Endothelial cell of umbilical vein (primary cell): ENCODE measurements around the gene ALOX12. TPM values are rescaled to one million over a fixed set of nuclear protein-coding genes. Genes with fewer than 3 reads are reported as not detected.
"Not testable (repeated sequence)": the region's sequence is repeated elsewhere in the genome, so short reads cannot be mapped to it uniquely, and the experiment has no call there.

ENCODE experiments used
- BruUV-seq: library from RNA; stranded (reverse); fragments of 400-500 nt; replicated peaks from 2 replicates; lab custom pipeline; 2021; lab: Mats Ljungman, UMichigan
- CTCF ChIA-PET: fragments of 300-600, 350-600 bp; sonication (Branson Sonifier 250); formaldehyde crosslinking; loops from one replicate; lab custom pipeline; 2021; ENCODE audit warnings: antibody characterized with exemption, inconsistent platforms; lab: Charles Lee
- POLR2A ChIA-PET: fragments of 300-600, 350-600 bp; sonication (Branson Sonifier 250); formaldehyde crosslinking; loops from one replicate; lab custom pipeline; 2021; ENCODE audit warnings: antibody characterized with exemption, inconsistent platforms; lab: Charles Lee
- DNase-seq: peaks from one replicate; pipeline ENCODE4 v3.0.0-alpha.2; 2011; ENCODE audit warnings: low read depth, low spot score
- FAIRE-seq: peaks from 2 replicates; lab custom pipeline; 2011; peaks lifted over from hg19 to GRCh38; lab: Jason Lieb, UNC
- H2AFZ ChIP-seq: 2 replicates; pipeline ENCODE4 v1.6.0; 2012; ENCODE audit warnings: low read depth, low read length, control low read depth, inconsistent platforms
- H3K27ac ChIP-seq: 2 replicates; pipeline ENCODE4 v1.5.1; 2011; ENCODE audit warnings: low read depth, mild to moderate bottlenecking, control low read depth, low read length, moderate library complexity; ENCODE audit not compliant: insufficient read depth
- H3K27me3 ChIP-seq, 2 experiments: 2 replicates each; pipeline versions ENCODE4 v1.6.0 to v1.6.1; 2011; ENCODE audit warnings: low read length in 2 of 2, mixed read lengths in 1 of 2; ENCODE audit not compliant: control insufficient read depth in 2 of 2, insufficient read depth in 2 of 2
- H3K36me3 ChIP-seq, 2 experiments: 2 replicates in 1 of 2; 3 replicates in 1 of 2; pipeline ENCODE4 v1.5.1; 2011; ENCODE audit warnings: low read length in 2 of 2, mild to moderate bottlenecking in 1 of 2, moderate library complexity in 1 of 2; ENCODE audit not compliant: control insufficient read depth in 2 of 2, insufficient read depth in 2 of 2; ENCODE audit errors: extremely low read depth in 1 of 2
- H3K4me1 ChIP-seq: 3 replicates; pipeline ENCODE4 v1.5.1; 2011; ENCODE audit warnings: mild to moderate bottlenecking, low read length; ENCODE audit not compliant: control insufficient read depth, insufficient read depth; ENCODE audit errors: extremely low read depth
- H3K4me2 ChIP-seq: 2 replicates; pipeline ENCODE4 v1.6.1; 2011; ENCODE audit warnings: low read length, control low read depth, mixed read lengths; ENCODE audit not compliant: insufficient read depth
- H3K4me3 ChIP-seq, 3 experiments: fragments of 200-600 bp in 1 of 3; sonication (generic), shearing (Covaris generic) in 1 of 3; replicated peaks in 1 of 3; 2 replicates each; pipeline ENCODE4 v1.5.1; 2011 to 2016; ENCODE audit warnings: control low read depth in 3 of 3, low read length in 3 of 3, mild to moderate bottlenecking in 2 of 3, inconsistent platforms in 1 of 3, low read depth in 1 of 3, moderate library complexity in 1 of 3; ENCODE audit not compliant: insufficient read depth in 1 of 3
- H3K79me2 ChIP-seq: 2 replicates; pipeline ENCODE4 v1.6.0; 2012; ENCODE audit warnings: low read length, inconsistent platforms; ENCODE audit not compliant: control insufficient read depth, insufficient read depth
- H3K9ac ChIP-seq: replicated peaks from 2 replicates; pipeline ENCODE3; 2011; ENCODE audit warnings: low read length, control low read depth; ENCODE audit not compliant: insufficient read depth; ENCODE audit errors: extremely low read depth
- H3K9me1 ChIP-seq: replicated peaks from 3 replicates; pipeline ENCODE4 v1.6.0; 2011; ENCODE audit warnings: mild to moderate bottlenecking, low read length; ENCODE audit not compliant: control insufficient read depth, insufficient read depth; ENCODE audit errors: extremely low read depth
- H3K9me3 ChIP-seq: replicated peaks from 2 replicates; pipeline ENCODE4 v1.5.1; 2012; ENCODE audit warnings: low read length, inconsistent platforms; ENCODE audit not compliant: control insufficient read depth, insufficient read depth
- H4K20me1 ChIP-seq: replicated peaks from 2 replicates; pipeline ENCODE3; 2011; ENCODE audit warnings: mild to moderate bottlenecking, low read length; ENCODE audit not compliant: control insufficient read depth, insufficient read depth; ENCODE audit errors: extremely low read depth
- CTCF ChIP-seq, 2 donors: IDR thresholded peaks; 1 replicate in 1 of 2; 2 replicates in 1 of 2; pipeline ENCODE4 v1.5.1; 2011; ENCODE audit warnings: low read length in 2 of 2, mild to moderate bottlenecking in 2 of 2, moderate library complexity in 2 of 2, control low read depth in 1 of 2, inconsistent platforms in 1 of 2, low read depth in 1 of 2; ENCODE audit not compliant: insufficient read depth in 1 of 2; ENCODE audit errors: extremely low read depth in 1 of 2
- EZH2 ChIP-seq: IDR thresholded peaks from 2 replicates; pipeline ENCODE4 v1.6.1; 2012; ENCODE audit warnings: borderline replicate concordance, low read depth, mild to moderate bottlenecking, moderate library complexity, low read length, inconsistent platforms; ENCODE audit not compliant: severe bottlenecking
- FOS ChIP-seq: IDR thresholded peaks from 2 replicates; pipeline ENCODE4 v1.6.1; 2011; ENCODE audit warnings: mild to moderate bottlenecking, low read length, moderate library complexity, borderline replicate concordance; ENCODE audit not compliant: insufficient read depth
- GATA2 ChIP-seq: IDR thresholded peaks from 2 replicates; pipeline ENCODE4 v1.7.0; 2011; ENCODE audit warnings: low read depth, mild to moderate bottlenecking, moderate library complexity, mixed read lengths, low read length; ENCODE audit not compliant: insufficient read length, insufficient read depth
- JUN ChIP-seq: IDR thresholded peaks from 2 replicates; pipeline ENCODE4 v1.6.1; 2011; ENCODE audit warnings: borderline replicate concordance, low read depth; ENCODE audit not compliant: insufficient read length, insufficient read depth
- MAX ChIP-seq: IDR thresholded peaks from 2 replicates; pipeline ENCODE4 v1.6.1; 2011; ENCODE audit not compliant: insufficient read depth, insufficient read length
- MYC ChIP-seq: IDR thresholded peaks from one replicate; pipeline ENCODE4 v1.6.1; 2011; ENCODE audit warnings: mild to moderate bottlenecking, low read depth, low read length
- POLR2A ChIP-seq: IDR thresholded peaks from 2 replicates; pipeline ENCODE4 v1.6.1; 2012; ENCODE audit warnings: low read depth, mild to moderate bottlenecking, control low read depth, low read length
- POLR2AphosphoS5 ChIP-seq: IDR thresholded peaks from 2 replicates; pipeline ENCODE4 v1.6.1; 2012; ENCODE audit warnings: low read depth, mild to moderate bottlenecking, control low read depth, low read length, moderate library complexity; ENCODE audit not compliant: insufficient read depth
- dilution Hi-C: fragments of 300-500 bp; cut with MboI; formaldehyde crosslinking; loops from one replicate; pipeline ENCODE4 v1.15.0; 2019; ENCODE audit warnings: low sequenced_read_pairs; ENCODE audit not compliant: extremely low pct_ligation_motif_present
- intact Hi-C: fragments of 100-400 bp; cut with micrococcal nuclease; formaldehyde crosslinking; loops from one replicate; pipeline ENCODE4 v1.10.0; 2022
- polyA plus RNA-seq, 4 experiments: library from polyadenylated mRNA; depleted of rRNA in 3 of 4; stranded (reverse) in 3 of 4; unstranded in 1 of 4; fragments of >200 nt; gene quantifications; 2 replicates each; pipeline versions ENCODE4 v1.2.1 to v1.2.3, GENCODE V29; 2011 to 2012; ENCODE audit warnings: missing spikeins in 1 of 4
- total RNA-seq: library from RNA; stranded (reverse); gene quantifications from 2 replicates; pipeline ENCODE4 v1.2.3, GENCODE V29; 2021

Gene ALOX12
- total and polyA plus RNA-seq, 2 donors (not counting 3 experiments of a cell fraction or from before 2014, with no cell fraction given), result not detected

GRCh38 chr17:6948976-6949375 is 46.9 kb upstream of the ALOX12 start:
- Histone ChIP-seq H3K9ac (no peak overlapping the region), H3K27me3 (peaks cover 0 to under 1% of the 10 kb centered on the region in 2 experiments), H4K20me1 (no peaks in the 10 kb centered on the region), H3K79me2 (no peaks in the 10 kb centered on the region), H3K4me3 (no peak overlapping the region), H2AFZ (peak overlapping the region; percentile 23), H3K4me1 (no peaks in the 10 kb centered on the region), H3K27ac (no peak overlapping the region), H3K36me3 (no peaks in the 10 kb centered on the region), H3K9me1 (no peaks in the 10 kb centered on the region), H3K4me2 (no peak overlapping the region), H3K9me3 (no peaks in the 10 kb centered on the region)
- no TSS peak for BruUV-seq
- POLR2A ChIA-PET, result no interaction called here
- dilution Hi-C loops, result no loop called here
- FAIRE-seq (no peak), DNase-seq (no peak)
- intact Hi-C loops, result no loop called here
- TF ChIP-seq GATA2 (no peak), POLR2AphosphoS5 (no peak), MAX (no peak), MYC (no peak), EZH2 (no peak), JUN (no peak), FOS (no peak), POLR2A (no peak), CTCF (IDR thresholded peaks at IDR 0.05; ENCODE audit: extremely low read depth in 1 of 2, insufficient read depth in 1 of 2, low read depth in 1 of 2, low read length in 2 of 2) (no peak)
- CTCF ChIA-PET, result no interaction called here

- H3K27ac ChIP-seq, intact Hi-C loops, H3K4me2 ChIP-seq, H3K4me1 ChIP-seq, H3K9me3 ChIP-seq, H3K36me3 ChIP-seq, CTCF ChIA-PET, FAIRE-seq, POLR2A ChIA-PET, H3K9me1 ChIP-seq, DNase-seq, BruUV-seq, H3K27me3 ChIP-seq, H3K79me2 ChIP-seq, H3K9ac ChIP-seq, H2AFZ ChIP-seq, H4K20me1 ChIP-seq, dilution Hi-C loops, H3K4me3 ChIP-seq: not testable (repeated sequence)
These were observed 44.9 kb upstream of the ALOX12 start for GRCh38 chr17:6950938-6951337.
